NCI-H82 treated with DMSO at 0.1 percent for 48 hours (cell line): Measurements from ENCODE around the gene ACAD9.
"Not testable (repeated sequence)": the region's sequence is repeated elsewhere in the genome, so short reads cannot be mapped to it uniquely, and the experiment has no call there.

ENCODE experiments used
- DNase-seq: peaks from one replicate; lab custom pipeline; 2025; ENCODE audit not compliant: unreplicated experiment; lab: John Stamatoyannopoulos, UW

ACAD9 gene

GRCh38 chr3:128859630-128860029 lies 19.8 kb upstream of the ACAD9 start:
- DNase-seq = no peak

GRCh38 chr3:128861491-128861890 lies 17.9 kb upstream of the ACAD9 start:
- DNase-seq = no peak

DNA sequence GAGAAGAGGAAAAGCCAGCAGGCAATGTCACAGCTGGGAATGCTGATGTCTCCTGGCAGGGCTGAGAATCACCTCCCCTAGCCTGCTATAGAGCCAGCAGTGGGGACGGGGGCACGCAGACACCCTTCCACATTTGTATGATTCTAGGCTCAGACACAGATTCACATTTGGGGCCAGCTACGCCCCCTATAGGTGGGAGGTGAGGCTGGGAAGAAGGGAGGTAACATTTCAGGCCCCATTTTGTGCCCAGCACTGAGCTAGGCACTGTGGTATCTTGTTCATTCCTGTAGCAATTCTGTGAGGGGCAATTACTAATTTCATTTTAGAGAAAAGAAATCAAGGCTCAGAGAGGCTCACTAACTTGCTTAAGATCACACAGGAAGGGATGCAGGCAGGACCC lies 15.9 kb upstream of the ACAD9 start:
- DNase-seq = no peak

- DNase-seq = no peak
Measured at GRCh38 chr3:128864351-128864811, 15.0 kb upstream of the ACAD9 start.

GRCh38 chr3:128864849-128865804 lies 14.3 kb upstream of the ACAD9 start:
- DNase-seq = not testable (repeated sequence)

DNA sequence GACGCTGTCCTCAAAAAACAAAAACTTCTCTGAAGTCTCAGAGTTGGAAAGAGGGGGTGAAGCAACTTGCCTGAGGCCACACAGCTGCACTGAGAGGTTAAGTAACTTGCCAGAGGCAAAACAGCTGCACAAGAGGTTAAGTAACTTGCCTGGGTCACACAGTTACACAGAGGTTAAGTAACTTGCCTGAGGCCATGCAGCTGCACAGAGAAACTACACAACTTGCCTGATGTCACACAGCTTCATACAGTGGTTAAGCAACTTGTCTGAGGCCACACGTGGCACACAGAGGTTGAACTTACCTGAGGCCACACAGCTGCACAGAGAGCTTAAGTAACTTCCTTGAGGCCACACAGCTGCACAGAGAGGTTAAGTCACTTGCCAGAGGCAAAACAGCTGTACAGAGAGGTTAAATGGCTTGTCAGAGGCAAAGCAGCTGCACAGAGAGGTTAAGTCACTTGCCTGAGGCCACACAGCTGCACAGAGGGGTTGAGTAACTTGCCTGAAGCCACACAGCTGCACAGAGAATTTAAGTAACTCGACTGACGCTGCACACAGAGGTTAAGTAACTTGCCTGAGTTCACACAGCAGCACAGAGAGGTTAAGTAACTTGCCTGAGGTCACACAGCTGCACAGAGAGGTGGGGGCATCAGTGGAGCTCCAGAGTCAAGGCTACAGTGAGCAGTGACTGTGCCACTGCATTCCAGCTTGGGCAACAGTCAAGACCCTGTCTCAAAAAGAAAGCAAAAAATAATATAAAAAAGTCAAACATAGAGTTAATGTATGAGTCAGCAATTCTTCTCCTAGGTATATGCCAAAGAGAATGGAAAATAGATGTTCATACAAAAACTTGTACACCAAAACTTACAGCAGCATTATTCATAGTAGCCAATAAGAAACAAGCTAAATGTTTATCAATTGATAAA lies 12.0 kb upstream of the ACAD9 start:
- no peak for DNase-seq

- DNase-seq = no peak
Measured at GRCh38 chr3:128870347-128870746, 9.1 kb upstream of the ACAD9 start.

DNA sequence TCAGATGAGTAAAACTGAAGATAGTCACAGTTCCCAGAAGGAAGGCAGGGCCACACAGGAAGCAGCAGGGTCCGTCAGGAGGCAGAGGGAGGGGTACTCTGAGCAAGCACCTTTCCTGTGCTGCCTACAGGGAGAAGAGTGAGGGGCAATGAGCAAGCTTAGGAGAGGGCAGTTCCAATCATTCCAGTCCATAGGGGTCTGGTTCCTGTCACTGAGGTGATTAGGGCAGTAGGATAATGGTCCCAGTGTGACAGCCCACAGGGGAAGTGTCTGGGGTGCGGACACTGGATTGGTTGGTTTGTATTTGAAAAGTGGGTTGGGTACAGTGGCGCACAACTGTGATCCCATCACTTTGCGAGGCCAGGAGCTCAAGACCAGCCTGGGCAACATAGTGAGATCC lies 7.1 kb upstream of the ACAD9 start:
- no peak for DNase-seq

DNA sequence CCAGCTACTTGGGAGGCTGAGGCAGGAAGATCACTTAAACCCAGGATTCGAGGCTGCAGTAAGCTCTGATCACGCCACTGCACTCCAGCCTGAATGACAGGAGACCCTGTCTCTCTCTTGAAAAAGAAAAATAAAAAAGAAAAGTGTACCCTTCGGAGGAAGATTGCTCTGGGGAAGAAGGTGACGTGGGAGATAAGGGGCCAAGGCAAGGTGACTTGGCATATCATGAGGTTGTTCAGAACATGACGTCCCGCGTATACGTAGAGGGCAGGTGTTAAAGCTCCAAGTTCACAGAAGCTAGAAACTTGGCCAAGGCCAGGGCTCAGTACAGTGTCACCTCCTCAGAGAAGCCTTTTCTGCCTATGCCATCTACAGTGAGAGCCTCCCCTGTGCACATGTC lies 6.7 kb upstream of the ACAD9 start:
- no peak for DNase-seq

GRCh38 chr3:128873244-128874022 lies 6.0 kb upstream of the ACAD9 start:
- DNase-seq = no peak

DNA sequence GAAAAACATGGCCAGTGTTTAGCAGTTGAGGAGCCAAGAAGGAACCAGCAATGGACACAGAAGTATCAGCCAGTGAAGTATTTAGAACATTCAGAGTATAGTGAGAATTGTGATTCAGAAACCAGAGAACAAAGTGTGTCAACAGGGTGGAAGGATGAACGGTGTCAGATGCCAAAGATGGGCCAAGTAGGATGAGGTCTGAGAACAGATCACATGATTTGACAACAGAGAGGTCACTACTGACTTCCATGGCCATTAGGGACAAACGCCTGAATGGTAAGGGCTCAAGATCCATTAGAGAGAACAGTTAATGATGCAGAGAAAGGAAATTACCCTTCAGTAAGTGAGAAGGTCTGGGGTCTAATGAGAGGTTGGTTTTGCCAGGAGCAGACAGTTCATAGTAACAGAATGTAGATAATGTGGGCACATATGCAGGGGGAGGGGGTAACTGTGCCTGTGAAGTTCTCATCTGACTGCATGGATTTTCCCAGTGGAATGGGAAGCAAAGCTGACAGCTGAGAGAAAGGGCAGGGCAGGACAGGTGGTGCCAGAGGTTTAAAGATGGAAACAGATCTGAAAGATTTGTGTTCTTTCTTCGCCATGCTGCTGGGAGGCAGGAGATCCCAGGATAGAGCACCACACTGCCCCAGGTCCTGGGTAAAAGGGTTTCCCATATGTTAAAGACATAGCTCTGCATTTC lies 4.8 kb upstream of the ACAD9 start:
- DNase-seq = no peak

GRCh38 chr3:128875556-128876120 lies 3.8 kb upstream of the ACAD9 start:
- DNase-seq = peak; percentile 48

GRCh38 chr3:128878011-128878457 lies 1.4 kb upstream of the ACAD9 start:
- no peak for DNase-seq

GRCh38 chr3:128878556-128879124 lies 780 bp upstream of the ACAD9 start:
- DNase-seq = no peak

DNA sequence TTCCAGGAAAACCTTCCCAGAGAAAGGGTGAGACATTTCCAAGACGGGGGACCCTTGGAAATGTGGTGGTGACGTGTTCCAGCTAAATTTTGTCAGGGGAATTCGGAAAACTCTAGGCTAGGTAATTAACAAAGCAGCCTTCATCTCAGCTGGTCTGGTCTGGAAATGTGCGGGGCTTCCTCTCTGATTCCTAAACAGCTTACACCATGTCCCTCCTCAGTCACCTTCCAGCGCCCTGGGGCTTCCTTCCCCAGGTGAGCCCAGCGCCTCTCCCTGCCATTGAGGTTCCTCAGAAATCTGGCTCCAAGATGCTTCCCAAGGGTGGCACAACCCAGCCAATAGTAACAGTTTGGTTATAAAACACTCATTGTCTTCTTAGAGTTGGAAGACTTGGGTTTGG lies 571 bp downstream of the ACAD9 start:
- DNase-seq = no peak

DNA sequence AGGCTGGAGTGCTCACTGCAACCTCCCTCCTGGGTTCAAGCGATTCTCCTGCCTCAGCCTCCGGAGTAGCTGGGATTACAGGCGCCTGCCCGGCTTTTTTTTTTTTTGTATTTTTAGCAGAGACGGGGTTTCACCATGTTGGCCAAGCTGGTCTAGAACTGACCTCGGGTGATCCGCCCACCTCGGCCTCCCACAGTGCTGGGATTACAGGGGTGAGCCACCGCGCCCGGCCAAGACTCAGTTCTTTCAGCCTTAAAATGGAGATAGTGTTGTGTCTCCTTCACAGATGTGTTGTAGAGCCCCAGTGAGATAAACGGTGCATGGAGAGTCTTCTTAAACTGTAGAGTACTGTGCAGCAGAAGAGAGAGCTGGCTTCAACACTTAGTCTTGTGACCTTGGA lies 1.0 kb downstream of the ACAD9 start:
- not testable (repeated sequence) for DNase-seq

DNA sequence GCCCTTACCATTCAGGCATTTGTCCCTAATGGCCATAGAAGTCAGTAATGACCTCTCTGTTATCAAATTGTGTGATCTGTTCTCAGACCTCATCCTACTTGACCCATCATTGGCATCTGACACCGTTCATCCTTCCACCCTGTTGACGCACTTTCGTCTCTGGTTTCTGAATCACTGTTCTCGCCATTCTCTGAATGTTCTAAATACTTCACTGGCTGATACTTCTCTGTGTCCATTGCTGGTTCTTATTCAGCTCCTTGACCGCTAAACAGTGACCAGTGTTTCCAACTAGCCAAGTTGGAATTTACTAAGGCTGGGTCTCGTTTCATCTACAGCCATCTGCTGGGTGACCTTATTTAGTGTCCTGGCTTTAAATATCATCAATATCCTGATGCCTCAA lies 2.2 kb downstream of the ACAD9 start:
- DNase-seq = no peak

DNA sequence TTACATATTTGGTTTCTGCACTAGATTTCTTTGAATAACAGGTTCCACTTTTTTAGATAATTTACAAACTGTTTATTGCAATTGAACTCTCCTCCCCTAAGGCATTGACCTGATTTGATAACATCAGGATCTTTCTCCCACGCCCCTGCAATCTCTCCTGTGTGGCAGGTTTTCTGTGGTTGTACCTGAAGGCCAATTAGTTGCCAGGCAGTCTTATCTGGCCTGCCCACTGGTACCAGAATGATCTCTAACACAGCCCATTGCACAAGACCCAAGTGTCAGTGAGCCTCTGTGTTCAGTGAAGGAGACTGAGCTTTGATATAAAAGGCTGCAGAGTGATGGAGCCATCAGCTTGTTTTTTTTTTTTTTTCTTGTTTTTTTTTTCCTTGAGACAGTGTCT lies 3.3 kb downstream of the ACAD9 start:
- DNase-seq = no peak

GRCh38 chr3:128884992-128885391 lies 5.6 kb downstream of the ACAD9 start:
- DNase-seq = no peak
